CD4-positive, alpha-beta T cell treated with Interleukin-12 subunit alpha and Interleukin-12 subunit beta, for 1 hour (primary cell): ENCODE measurements around the gene LGALS13.

Source experiments
- DNase-seq: peaks from one replicate; pipeline ENCODE4 v3.0.0-alpha.2; 2020

LGALS13 gene, protein sequence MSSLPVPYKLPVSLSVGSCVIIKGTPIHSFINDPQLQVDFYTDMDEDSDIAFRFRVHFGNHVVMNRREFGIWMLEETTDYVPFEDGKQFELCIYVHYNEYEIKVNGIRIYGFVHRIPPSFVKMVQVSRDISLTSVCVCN

DNA sequence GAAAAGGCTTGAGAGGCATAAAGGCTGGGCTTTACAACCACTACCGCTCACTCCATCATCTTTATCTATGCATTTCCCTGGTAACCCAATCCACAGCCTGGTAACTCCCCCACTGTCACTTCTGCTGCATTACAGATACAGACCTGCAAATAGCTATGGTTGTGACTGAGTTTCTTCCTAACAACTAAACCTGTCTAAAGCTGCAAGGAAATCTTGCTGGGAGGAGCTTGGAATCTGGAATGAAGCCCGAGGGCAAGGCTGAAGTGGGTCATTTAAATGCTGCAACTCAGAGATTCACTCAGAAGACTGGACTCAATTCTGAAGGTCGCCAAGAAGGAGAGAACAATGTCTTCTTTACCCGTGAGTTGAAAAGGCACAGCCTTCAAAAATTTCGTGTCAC is at the start of gene LGALS13:
TSS of gene LGALS13 (plus strand) at position 301 of the 400 bp plus-strand sequence. CDS start at position 346, 45 bp downstream.
- no peak for DNase-seq

DNA sequence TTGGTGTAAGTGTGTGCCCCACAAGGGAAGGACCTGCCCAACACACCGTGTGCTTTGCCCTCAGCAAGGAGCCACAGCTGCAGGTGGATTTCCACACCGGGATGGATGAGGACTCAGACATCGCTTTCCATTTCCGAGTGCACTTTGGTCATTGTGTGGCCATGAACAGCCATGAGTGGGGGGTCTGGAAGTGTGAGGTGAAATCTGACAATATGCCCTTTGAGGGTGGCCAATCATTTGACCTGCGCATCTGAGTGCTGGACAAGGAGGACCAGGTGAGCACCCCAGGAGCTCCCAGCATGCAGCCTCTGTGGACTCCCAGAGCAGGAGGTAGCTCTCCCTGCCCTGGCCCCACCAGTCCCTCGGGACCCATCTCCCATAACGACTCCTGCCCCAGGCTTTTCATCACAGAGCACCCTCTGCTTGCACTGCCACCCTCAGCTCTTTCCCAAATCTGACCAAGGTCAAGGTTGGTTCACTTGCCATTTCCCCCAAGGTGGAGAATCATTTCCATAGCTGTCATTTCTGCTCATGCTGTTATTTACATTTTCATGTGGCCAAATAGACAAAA is 49.2 kb upstream of the LGALS13 start:
- DNase-seq, result no peak

DNA sequence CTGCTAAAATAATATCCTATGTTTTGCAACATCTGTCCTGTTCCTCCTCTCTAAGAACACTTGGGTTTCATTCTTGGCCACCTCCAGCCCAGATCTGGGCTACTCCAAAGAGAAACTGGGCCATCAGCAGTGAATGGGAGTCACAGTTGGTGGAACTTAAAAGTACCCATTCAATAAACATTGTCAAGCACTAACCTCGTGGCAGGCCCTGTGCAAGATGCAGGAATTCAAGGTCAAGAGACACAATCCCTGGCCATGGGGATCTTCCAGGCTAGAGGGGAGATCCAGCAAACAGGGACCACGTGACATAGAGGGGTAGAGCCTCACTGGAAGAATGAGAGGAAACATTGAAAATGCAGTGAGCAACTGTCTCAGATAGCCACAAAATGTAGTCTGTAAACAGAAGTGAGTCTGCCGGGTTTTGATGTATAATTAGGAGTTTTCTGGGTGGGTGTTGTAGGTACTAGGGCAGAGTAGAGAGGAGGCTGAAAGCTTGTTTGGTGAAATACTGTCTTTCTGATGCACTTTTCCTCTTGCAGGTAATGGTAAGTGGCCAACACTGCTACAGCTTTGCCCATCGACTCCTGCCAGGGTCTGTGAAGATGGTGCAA is 47.5 kb upstream of the LGALS13 start:
- no peak for DNase-seq

DNA sequence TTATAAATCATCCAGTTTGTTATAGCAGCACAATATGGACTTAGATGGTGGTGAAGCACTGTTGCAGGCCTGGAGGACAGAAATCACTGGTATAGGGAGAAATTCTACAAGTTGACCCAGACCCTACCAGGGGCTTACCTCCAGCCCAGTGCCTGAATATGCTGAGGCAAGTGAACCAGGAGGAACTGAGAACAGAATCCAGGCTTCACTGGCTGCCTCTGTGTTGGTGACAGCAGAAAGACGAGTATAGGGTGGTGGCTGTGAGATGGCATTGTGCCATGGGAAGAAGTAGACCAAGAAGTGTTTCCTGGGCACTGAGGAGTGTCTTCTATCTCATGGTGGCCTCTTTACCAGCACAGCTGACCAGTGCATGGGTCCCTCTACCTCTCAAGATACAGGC is 46.4 kb upstream of the LGALS13 start:
- DNase-seq, result no peak

DNA sequence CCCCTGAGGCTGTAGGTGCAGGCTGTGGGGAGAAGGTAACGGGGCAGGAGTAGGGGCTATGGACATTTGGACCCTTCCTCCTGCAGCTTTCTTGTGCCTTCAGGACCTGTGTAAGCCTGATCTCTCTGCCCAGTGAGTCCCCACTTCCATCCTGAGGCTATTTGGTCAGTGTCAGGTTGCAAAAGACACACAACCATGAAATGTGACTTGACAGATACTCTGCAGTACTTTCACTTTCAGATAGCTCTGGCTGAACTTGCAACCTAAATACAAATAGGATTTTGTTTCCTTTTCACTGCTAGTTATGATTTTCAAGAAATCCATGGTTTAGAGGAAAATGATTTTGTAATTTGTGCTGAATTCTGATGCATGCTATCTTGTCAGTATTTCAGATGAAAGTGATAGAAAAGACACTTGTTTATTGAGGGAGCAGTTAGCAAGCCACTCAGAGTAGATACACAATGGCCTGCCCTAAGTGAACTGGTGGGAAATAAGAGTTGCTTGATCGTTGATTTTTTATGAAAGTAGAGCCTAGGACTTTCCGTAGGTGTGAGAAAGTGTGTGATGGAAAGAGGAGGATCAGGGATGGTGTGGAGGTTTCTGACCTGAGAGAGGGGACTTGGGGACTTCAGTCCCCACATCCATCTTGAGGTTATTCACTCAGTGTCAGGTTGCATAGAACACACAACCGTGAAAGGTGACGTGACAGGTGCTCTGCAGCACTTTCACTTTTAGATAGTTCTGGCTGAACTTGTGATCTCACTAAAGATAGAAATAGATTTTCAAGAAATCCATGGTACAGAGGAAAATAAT is 44.3 kb upstream of the LGALS13 start:
- DNase-seq, result peak; percentile 36

DNA sequence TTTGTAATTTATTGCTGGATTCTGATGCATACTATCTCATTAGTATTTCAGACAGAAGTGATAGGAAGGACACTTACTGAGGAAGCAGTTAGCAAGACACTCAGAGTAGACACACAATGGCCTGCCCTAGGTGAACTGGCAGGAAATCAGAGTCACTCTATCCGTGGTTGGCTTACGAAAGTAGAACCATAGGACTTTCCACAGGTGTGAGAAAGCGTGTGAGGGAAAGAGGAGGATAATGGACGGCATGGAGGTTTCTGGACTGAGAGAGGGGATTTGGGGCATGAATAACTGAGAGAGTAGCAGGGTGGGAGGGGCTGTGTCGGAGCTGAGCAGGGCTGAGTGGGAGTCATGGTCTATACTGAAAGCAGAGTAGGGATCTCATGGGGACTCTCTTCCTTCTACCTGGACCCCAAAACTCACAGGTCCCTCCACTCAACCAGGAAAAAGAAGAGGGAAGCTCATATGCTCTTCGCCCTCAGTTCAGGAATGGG is 43.7 kb upstream of the LGALS13 start:
- peak; percentile 31 for DNase-seq

DNA sequence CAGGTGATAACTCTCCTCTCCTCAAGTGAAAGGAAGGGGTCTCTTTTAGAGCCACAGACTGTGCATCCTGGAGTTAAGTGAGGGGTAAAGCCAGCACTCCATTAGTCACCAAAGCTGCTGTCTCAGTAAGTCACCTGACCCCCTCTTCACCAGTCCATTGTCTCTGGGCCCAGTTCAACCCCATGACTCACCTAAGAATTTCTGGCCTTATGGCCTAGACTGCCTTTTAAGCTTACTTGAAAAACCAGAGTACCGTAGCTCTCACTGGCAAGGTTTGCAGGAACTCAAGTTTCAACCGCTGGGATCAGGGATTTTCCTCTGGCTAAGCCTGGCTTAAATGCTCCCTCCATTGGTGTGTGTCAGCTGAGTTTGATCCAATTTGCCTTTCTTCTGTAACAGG is 38.9 kb upstream of the LGALS13 start:
- DNase-seq, result no peak

DNA sequence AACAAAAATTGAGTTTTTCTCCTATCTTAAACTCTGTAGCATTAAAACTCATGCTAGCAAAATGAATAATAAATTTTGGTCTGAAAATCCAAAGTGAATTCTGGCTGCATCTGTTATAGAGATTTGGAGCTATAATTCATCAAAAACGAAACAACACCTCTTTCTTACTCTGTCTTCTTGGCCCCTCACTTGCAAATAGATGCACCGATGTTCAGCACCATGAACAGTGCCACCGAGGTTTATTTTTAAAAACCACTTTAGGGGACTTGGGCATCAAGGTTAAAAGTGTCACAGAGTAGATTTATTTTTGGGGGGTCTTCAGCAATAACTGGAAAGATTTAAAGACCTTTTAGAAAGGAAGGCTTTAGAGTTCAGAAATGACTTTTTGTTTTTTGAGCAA is 36.3 kb upstream of the LGALS13 start:
- DNase-seq, result no peak

DNA sequence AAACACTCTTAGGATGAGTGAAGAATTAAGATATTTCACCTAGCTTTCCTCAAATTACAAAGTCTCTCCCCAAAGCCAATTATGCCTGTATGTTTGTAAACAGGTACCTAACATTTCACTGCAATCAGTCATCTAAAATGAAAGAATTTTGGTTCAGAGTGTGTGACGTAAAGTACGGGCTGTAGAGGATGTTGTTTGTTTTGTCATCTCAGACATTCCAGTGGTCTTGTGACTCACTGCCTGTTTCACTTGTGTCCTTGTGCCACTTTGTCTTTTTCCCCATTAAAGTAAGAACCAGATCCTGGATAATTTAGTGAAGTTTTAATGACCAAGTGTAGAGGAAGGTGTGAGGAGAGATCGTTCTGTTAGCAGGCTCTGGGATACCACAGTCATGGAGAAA is 33.7 kb upstream of the LGALS13 start:
- no peak for DNase-seq

DNA sequence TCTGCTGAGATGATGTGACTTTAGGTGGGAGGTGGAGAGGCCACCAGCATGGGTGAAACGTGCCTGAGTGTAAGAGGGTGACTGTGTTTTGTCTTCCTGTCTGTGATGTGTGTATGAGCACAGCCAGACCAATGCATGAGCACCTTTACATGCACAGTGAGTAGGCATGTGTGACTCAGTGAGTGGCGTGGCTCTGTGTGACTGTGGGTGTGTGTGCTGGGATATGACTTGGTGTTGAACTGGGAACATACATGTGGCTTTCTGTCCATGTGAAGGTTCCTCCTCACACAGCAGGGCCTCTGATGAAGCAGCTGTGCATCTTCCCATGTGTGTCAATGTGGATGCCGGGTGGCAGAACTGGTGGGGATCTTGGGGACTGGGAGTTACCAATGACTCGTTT is 19.9 kb upstream of the LGALS13 start:
- DNase-seq, result no peak

DNA sequence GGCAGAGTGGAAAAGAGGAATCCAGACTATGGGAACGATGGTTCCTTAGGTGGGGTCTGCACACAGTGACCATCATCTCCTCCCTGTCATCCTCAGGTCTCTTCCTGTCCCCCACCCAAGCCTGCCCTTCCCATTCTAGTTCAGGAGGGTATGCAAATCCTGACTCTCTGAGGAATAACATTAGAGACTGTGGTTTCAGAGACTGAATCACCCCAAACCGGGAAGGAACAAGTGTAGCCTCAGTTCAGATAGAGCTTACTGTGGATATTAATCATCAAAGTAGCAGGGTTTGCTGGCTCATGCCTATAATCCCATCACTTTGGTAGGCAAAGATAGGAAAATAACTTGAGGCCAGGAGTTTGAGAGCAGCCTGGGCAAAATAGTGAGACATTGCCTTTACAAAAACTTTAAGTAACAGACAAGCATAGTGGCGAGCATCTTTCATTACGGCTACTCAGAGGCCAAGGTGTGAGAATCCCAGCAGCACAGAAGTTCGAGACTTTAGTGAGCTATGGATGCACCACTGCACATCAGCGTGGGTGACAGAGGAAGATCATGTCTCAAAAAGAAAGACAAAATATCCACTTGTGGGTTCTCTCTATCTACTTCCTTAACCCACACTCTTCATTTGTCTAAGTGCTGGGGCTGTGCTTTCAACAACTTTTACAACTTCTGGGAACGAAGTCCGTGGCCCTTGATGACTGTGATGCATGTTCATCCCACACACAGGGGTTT is 19.3 kb upstream of the LGALS13 start:
- no peak for DNase-seq

DNA sequence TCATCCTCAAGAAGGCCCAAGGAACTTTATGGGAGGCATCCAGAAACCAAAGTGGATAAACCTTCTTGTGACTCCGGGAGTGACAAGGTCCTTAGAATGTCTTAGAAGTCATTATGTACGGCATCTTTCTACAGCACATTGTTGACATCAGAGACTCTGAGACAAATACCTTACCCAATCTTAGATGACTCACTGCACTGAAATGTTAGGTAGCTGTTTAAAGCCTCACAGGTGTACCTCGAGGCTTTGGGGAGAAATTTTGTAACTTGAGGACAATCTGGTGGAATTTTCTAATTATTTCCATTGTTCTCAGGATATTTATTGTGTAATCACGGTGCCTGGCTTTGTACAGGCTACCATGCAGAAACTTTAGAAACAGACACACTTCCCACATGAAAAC is 14.8 kb upstream of the LGALS13 start:
- DNase-seq, result no peak

DNA sequence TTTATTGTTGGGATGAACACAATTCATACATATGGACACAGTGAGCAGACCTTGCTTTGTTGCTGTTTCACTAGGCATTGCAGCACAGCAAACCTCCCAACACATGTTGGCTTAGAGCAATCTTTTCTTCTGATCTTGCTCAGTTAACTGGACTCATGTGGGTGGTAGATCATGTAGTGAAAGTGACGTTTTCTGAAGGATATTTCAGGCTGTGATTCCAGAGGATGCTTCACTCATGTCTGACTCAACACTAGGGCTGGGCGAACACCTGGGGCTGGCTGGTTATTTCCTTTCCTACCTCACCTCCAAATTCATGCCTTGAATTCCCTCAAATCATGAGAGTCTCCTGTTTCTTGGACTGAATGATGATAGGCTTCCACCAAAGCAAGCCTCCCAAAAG is 14.3 kb upstream of the LGALS13 start:
- no peak for DNase-seq

DNA sequence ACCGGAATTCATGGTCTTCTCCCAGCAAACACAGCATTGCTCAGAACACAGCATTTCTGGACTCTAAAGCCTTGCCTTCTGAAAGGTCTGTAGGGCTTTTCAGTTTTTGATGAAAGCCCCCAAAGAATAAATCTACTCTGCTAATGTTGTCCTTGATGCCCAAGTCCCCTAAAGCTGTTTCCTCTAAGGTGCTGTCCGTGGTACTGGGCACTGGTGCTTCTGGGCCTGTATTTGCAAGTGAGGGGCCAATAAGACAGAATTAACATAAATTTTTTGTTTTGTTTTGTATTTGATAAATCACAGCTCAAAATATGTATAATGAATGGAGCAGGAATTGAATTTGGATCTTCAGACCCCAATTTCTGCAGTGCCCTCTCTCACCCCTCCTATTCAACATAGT is 12.1 kb upstream of the LGALS13 start:
- DNase-seq, result no peak

DNA sequence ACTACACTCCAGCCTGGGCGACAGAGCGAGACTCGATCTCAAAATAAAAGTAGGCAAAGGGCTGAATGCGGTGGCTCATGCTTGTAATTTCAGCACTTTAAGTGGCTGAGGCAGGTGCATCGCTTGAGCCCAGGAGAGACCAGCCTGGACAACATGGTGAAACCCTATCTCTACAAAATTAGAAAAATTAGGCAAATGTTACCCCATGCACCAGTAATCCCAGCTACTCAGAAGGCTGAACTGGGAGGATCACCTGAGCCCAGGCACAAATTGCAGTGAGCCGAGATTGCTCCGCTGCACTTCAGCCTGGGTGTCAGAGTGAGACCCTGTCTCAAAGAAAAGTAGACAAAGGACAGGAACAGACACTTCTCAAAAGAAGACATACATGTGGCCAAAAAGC is 9.9 kb upstream of the LGALS13 start:
- DNase-seq, result no peak

DNA sequence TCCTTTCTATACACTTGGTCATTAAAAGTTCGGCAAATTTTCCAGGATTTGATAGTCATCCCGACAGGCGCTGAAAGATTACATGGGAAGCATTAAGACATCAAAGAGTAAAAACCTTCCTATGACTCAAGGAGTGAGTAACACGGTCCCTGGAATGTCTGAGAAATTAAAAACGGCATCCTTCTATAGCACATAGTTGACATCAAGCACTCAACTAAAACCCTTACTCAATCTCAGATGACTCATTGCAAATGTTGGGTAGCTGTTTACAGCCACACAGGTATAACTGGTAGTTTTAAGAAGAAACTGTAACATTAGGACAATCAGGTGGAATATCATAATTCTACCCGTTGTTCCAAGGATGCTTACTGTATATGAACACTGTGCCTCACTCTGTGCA is 6.4 kb upstream of the LGALS13 start:
- DNase-seq, result no peak

DNA sequence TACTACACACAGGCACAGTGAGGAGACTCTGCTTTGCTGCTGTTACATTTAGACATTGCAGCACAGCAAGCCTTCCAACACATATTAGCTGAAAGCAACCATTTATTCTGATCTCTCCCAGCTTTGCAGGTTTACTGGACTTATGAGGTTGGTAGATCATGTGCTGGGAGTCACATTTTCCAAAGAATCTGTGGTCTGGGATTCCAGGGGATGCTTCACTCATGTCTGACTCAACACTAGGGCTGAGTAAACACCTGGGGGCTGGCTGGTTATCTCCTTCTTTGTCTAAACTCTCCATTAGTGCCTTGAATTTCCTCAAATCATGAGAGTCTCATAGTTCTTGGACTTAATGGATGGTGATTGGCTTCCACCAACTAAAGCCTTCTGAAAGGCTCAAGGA is 5.4 kb upstream of the LGALS13 start:
- no peak for DNase-seq

DNA sequence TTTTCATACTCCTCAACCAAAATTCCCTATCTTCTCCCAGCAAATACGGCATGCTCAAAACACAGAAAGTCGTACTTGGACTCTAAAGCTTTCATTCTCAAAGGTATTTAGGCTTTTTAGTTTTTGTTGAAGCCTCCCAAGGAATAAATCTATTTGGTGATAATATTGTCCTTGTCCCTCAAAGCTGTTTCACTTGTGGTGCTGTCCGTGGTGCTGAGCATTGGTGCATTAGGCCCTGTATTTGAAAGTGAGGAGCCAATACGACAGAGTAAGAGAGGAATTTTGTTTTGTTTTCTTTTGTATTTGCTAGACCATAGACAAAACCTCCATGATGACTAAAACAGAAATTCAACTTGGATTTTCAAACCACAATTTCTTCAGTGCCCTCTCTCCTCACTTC is 3.2 kb upstream of the LGALS13 start:
- DNase-seq, result no peak

DNA sequence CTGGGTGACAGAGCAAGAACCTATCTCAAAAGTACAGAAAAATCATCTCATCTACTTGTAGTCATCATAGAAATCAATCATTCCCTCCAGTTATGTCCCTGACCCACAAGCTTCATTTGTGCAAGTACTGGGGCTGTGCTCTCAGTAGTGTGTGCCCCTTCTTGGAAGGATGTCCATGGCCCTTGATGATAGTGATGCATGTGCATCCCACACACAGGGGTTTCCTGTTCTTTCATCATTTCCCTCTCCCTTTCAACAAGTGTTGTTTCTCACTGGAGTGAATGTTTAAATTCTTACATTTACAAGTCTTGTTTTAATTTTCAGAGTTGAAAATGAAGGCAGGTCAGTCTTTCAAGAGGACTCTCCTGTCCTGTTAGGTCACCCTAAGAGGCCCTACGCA is 1.5 kb downstream of the LGALS13 start:
- DNase-seq, result no peak

DNA sequence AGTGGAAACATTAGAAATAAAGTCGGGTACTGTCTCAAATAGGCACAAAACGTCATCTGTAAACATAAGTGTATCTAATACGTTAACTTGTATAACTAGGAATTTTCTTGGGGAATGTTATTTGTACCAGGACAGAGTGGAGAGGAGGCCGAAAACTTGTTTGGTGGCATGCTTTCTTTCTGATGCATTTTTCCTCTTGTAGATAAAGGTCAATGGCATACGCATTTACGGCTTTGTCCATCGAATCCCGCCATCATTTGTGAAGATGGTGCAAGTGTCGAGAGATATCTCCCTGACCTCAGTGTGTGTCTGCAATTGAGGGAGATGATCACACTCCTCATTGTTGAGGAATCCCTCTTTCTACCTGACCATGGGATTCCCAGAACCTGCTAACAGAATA is 4.7 kb downstream of the LGALS13 start:
- no peak for DNase-seq

DNA sequence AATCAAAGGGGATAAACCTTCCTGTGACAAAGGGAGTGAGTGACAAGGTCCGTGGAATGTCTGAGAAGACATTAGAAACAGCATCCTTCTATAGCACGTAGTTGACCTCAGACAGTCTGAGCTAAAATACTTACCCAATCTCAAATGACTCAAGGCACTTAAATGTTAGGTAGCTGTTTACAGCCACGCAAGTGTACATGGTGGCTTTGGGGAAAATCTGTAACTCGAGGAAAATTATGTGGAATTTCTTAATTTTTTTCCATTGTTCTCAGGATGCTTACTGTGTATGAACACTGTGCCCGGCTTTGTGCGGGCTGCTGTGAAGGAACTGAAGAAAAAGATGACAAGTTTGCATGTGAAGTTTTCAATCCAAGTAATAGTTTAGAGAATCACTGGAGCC is 5.2 kb downstream of the LGALS13 start:
- DNase-seq, result no peak

DNA sequence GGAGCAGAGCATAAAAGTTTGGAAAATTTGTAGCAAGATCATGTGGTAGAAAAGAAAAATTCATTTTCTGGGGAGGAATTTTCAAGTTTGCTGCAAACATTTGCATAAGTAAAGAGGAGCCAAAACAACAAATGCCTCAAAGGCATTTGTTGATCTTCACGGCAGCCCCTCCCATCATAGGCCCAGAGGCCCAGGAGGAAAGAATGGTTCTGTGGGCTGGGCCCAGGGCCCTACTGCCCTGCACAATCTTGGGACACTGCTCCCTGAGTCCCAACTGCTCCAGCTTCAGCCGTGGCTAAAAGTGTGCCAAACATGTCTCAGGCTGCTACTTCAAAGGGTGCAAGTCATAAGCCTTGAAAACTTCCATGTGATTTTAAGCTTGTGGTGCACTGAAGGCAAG is 11.3 kb downstream of the LGALS13 start:
- DNase-seq, result no peak

DNA sequence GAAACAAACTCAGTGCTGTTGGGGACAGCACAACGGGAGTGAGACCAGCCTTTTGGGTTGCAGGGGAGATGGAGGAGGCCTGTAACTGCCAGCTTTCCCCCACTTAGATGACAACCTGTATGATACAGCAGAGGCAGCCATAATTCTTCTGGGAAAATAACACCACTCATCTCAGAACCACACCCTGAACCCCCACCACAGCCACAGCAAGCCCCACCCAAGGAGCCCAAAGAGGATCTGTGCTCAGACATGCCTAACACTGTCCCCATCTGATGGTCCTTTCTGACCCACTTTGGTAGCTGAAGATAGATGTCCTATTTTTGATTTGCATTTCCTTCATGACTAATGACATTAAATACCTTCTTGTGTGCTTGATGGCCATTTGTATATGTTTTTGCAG is 15.4 kb downstream of the LGALS13 start:
- no peak for DNase-seq
